ENCODE measurements around the gene TMSB15B.
"Not testable (repeated sequence)": the region's sequence is repeated elsewhere in the genome, so short reads cannot be mapped to it uniquely, and the experiment has no call there.

TMSB15B gene

DNA sequence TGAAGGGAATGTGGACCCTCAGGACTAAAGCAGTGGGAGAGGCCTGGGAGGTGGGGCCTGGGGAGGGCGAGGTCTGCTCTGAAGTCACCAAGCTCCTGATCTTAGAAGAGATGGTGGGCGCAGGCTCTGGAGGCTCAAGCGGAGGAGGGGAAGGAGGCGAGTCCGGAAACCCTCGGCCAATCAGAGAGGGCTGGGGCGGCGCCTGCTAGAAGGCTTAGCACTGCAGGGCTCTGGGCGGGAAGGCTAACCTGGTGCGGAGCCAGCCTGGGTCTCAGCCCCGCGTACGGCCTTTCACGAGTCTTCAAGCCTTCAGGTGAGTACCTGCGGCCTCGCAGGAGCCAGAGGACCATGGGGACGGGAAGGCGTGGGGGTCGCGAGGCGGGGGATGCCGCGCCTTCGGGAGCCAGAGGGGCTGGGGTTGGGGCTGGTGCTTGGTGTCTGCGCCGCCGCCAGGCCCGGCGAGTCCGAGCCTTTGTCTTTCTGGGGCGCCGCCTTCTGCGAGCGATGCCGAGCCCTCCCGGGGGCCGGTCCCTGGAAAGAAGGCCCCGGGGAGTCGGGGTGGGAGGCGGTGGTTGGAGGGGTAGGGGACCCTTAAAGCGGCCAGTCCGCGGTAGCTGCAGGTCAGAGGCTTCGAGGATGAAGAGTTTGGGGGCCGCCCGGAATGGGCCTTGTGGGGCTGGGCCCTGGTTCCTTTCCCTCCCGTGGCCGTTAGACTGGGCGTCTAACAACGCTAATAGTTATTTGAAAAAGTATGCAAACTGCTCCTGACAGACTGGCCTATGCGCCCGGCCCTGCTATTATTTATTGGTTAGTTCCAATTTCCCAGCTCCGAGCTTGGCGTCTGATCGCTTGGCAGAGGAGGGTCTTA is at the start of gene TMSB15B:
Gene TMSB15B, plus strand, starts transcription at position 217 of the 868 bp plus-strand sequence.
- FAIRE-seq: not testable (repeated sequence)

DNA sequence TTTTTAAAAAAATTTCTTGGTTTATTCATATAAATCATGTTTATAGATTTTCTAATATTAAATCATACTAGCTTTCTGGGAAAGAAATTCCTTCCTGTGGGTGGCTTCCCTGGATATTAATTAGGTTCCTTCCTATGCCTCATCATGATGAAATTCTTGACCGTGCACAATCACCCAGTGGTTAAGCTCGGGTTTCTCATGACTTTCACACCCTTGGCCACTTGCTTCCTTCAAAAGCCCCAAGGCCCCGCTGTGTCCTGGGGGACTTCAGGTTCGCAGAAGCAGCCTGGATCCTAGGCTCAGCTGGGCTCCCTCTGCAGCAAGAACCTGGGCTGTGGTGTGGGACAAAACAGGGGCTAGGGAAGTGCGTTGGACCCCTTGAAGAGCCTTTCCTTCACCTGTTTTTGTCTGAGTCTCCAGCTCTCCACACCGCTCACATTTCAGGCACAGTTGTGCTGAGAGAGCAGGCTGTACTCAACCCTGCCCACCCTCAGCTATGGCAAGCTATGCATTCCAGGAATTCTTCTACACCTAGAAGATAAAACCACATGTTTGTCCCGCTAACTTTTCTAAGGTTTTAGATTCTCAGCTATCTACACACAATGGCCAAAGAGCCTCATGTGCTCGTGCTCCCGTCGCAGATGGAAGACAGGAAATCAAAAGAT is 48.9 kb upstream of the TMSB15B start:
- no peak for FAIRE-seq

DNA sequence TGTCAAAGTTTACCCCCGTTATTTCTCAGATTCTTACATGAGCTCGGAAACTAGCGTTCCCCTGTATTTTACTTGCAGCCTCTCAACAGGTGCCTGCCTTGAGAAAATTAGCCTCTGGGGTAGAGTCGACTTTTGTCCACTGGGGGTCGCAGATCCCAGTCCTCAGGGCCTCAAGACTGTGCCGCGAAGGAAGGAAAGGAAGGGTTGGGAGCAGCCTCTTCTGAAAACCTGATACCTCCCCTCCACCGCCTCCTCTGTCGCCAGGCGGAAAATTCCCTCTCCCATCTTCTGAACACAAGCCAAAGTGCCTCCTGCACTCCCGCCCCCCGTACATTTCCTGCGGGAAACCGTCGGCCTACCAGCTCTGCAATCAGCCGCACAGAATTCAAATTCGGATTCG is 44.4 kb upstream of the TMSB15B start:
- peak; percentile 17 for FAIRE-seq

GRCh38 chrX:103918571-103919269 is 43.7 kb upstream of the TMSB15B start:
- FAIRE-seq: no peak

- FAIRE-seq: no peak
Observed at GRCh38 chrX:103919270-103919637, 43.2 kb upstream of the TMSB15B start.

DNA sequence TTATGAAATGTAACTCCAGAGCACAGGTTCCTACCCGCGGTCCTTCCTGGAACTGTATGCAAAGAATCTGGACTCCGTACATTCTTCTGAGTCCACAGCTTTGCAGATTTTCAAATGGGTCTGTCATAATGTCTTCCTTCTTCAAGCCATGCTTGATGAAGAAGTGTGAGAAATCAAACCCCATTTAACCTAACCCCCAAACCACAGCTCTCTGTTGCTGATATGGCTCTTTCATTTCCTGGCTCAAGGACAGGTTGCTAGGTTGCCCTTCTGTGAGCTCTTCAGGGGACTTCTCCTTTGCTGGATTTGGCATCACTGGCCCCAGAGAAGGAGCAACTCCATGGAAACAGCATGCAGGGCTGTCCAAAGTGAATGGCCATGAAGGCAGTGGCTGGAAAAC is 41.9 kb upstream of the TMSB15B start:
- not testable (repeated sequence) for FAIRE-seq

DNA sequence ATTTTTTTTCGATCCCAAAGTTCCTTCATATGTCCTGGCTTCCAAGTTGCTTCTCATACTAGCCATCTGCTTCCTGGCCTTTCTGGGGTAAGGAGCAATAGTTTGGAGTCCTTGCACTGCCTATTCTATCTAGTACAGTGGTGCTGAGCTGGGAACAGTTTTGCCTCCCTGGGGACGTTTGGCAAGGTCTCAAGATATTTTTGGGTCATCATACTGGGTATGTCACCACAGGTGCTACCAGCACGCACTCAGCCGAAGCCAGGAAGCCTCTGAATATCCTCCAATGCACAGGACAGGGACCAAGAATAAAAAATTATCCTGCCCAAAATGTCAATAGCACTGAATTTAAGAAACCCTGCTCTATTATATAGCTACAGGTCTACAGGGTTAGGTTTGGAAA is 35.4 kb upstream of the TMSB15B start:
- no peak for FAIRE-seq

DNA sequence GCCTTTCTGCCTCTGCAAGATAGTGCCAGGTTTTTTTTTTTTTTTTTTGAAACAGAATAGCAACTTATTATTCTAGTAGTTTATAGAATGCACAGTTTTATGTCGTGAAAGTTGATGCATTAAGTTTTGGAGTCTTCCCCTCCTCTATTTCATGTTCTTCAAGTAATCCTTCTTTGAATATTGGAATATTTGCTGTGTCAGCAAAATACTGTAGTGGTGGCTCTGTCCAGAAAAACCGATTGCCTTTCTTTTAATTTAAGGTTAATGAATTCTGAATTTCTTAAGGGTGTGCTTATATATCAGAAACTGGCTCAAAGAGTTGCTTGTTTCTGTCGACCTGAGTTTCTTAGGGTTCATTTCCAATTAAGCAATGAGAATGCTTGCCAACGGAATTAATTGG is 34.8 kb upstream of the TMSB15B start:
- no peak for FAIRE-seq

DNA sequence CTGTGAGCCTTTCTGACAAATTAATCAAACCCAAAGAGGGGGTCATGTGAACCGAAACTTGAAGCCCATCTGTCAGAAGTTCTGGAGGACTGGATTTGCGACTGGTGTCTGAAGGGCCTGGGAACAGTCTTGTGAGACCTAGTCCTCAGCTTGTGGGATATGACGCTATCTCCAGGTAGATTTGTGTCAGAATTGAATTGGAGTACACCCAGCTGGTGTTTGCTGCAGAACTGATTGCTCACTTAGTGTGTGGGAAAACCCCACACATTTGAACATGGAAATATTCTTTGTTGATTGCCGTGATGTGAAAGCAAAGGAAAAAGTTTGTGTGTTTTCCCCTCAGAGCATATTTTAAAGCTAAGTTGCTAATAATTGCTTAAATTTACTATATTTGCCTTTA is 30.3 kb upstream of the TMSB15B start:
- FAIRE-seq: no peak

- not testable (repeated sequence) for FAIRE-seq
Observed at GRCh38 chrX:103940257-103940656, 22.2 kb upstream of the TMSB15B start.

GRCh38 chrX:103941201-103941975 is 21.0 kb upstream of the TMSB15B start:
- peak; percentile 73 for FAIRE-seq

DNA sequence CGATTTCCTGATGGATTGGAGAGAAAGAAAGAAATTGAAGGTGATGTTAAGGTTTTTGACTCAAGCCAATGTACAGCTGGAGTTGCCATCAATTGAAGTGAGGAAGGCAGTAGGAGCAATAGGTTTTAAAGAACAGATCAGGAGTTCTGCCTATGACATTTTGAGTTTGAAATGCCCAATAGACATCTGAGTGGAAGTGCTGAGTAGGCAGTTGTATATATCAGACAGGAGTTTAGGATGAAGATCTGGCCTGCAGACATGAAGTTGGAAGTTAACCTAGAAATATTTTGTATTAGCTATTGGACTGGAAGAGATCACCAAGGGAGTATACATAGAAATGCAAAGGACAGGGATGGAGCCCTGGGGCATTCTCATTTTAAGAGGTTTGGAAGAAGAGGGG is 12.9 kb upstream of the TMSB15B start:
- no peak for FAIRE-seq

DNA sequence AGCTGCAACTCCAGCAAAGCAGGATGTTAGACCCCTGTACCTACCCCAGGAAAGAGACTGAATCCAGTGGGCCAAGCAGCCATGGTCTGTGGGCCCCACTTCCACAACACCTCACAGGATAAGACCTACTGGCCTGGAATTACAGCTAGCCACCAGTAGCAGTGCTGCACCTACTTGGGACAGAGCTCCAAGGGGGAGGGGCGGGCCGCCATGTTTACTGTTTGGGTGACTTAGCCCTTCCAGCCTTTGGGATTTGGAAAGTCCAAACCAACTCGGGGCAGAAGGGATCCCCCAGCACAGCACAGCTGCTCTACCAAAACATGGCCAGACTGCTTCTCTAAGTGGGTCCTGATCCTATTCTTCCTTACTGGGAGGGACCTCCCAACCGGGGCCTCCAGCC is 9.1 kb upstream of the TMSB15B start:
- FAIRE-seq: no peak

- FAIRE-seq: no peak
Observed at GRCh38 chrX:103954259-103954658, 8.2 kb upstream of the TMSB15B start.

- FAIRE-seq: peak; percentile 34
Observed at GRCh38 chrX:103960599-103960998, 1.8 kb upstream of the TMSB15B start.

DNA sequence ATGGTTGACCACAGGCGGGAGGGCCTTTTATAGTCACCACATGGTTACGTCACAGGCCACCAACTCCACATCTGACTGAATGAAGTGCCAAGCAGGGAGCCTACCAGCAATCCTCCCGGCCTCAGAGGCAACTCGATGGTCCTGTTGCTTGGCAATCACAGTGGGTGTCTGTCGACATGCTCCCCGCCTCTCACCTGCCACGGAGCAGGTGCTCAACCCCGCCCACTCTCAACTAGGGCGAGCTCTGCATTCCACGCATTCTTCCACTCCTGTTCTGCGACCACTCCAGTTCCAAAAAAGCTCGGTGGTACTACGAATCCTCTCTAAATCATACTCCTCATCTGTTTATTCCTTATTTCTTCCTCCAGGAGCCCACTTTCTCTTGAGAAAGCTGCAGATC is 21.1 kb downstream of the TMSB15B start:
- FAIRE-seq: not testable (repeated sequence)

DNA sequence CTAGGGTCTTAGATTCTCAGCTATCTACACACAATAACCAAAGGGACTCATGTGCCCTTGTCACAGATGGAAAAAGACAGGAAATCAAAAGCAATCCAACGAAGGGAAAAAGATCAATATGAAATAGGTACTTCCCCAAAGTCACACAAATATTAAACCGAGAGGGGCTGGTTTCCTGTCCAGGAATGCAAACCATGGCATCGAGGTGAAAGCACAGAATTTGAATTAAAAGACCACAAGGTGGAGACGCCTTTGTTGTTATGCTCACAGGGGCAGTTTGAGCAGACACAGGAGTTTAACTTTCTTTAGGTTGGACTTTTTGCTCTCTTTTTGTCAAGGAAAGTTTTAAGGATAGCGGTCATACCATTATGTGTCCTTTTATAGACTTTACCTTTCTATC is 36.8 kb downstream of the TMSB15B start:
- no peak for FAIRE-seq

GRCh38 chrX:104008831-104009230 is 46.4 kb downstream of the TMSB15B start:
- no peak for FAIRE-seq

GRCh38 chrX:104013158-104013557 is 50.7 kb downstream of the TMSB15B start:
- FAIRE-seq: no peak

GRCh38 chrX:104013606-104014005 is 51.2 kb downstream of the TMSB15B start, which contains the start of gene H2BW1:
Gene H2BW1 (minus strand): TSS chrX:104013708. CDS start chrX:104013576, 132 bp downstream.
- FAIRE-seq: no peak

DNA sequence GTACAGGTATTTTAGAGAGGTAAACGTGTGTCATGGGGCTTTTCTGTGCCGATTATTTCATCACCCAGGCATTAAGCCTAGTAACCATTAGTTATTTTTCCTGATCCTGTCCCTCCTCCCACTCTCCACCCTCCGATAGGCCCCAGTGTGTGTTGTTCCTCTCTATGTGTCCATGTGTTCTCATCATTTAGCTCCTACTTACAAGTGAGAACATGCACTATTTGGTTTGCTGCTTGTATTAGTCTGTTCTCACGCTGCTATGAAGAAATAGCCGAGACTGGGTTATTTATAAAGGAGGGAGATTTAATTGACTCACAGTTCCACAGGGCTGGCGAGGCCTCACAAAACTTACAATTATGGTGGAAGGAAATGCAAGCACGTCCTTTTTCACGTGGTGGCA is 53.1 kb downstream of the TMSB15B start:
- FAIRE-seq: not testable (repeated sequence)
